Keratinocyte (primary cell): ENCODE measurements around the gene MGAT3. TPM values are rescaled to one million over a fixed set of nuclear protein-coding genes. Genes with fewer than 3 reads are reported as not detected.

Experiments
- DNase-seq: peaks from one replicate; pipeline ENCODE4 v3.0.0-alpha.2; 2011; ENCODE audit warnings: low read depth, missing footprints, low spot score
- FAIRE-seq: peaks from 2 replicates; lab custom pipeline; 2011; peaks lifted over from hg19 to GRCh38; lab: Jason Lieb, UNC
- H2AFZ ChIP-seq: 2 replicates; pipeline ENCODE4 v1.6.0; 2012; ENCODE audit warnings: low read length, control low read depth, inconsistent platforms; ENCODE audit not compliant: control insufficient read depth
- H3K27ac ChIP-seq: 2 replicates; pipeline ENCODE4 v1.5.1; 2011; ENCODE audit warnings: low read length; ENCODE audit not compliant: control insufficient read depth, insufficient read depth
- H3K27me3 ChIP-seq: 3 replicates; pipeline ENCODE4 v1.6.0; 2011; ENCODE audit warnings: low read length; ENCODE audit not compliant: control insufficient read depth, insufficient read depth; ENCODE audit errors: extremely low read depth
- H3K36me3 ChIP-seq, 2 experiments: 2 replicates in 1 of 2; 3 replicates in 1 of 2; pipeline ENCODE4 v1.5.1; 2011; ENCODE audit warnings: low read length in 2 of 2, mild to moderate bottlenecking in 1 of 2; ENCODE audit not compliant: control insufficient read depth in 2 of 2, insufficient read depth in 2 of 2; ENCODE audit errors: extremely low read depth in 1 of 2
- H3K4me1 ChIP-seq: 3 replicates; pipeline ENCODE4 v1.5.1; 2011; ENCODE audit warnings: low read length; ENCODE audit not compliant: control insufficient read depth, insufficient read depth; ENCODE audit errors: extremely low read depth
- H3K4me2 ChIP-seq: 3 replicates; pipeline ENCODE4 v1.6.0; 2011; ENCODE audit warnings: low read depth, low read length; ENCODE audit not compliant: control insufficient read depth, insufficient read depth; ENCODE audit errors: extremely low read depth
- H3K4me3 ChIP-seq, 3 experiments: fragments of 200-600 bp in 1 of 3; sonication (generic) in 1 of 3; 2 replicates in 2 of 3; 3 replicates in 1 of 3; pipeline ENCODE4 v1.5.1; 2011 to 2016; ENCODE audit warnings: low read length in 3 of 3, mild to moderate bottlenecking in 3 of 3, control low read depth in 2 of 3, inconsistent platforms in 1 of 3, low read depth in 1 of 3, mixed read lengths in 1 of 3, mixed run types in 1 of 3, moderate library complexity in 1 of 3; ENCODE audit not compliant: control insufficient read depth in 2 of 3, insufficient read depth in 2 of 3; ENCODE audit errors: extremely low read depth in 1 of 3
- H3K79me2 ChIP-seq: 2 replicates; pipeline ENCODE4 v1.6.0; 2012; ENCODE audit warnings: low read length; ENCODE audit not compliant: control insufficient read depth, insufficient read depth
- H3K9ac ChIP-seq: 3 replicates; pipeline ENCODE4 v1.6.0; 2011; ENCODE audit warnings: low read length; ENCODE audit not compliant: control insufficient read depth, insufficient read depth; ENCODE audit errors: extremely low read depth
- H3K9me1 ChIP-seq: 3 replicates; pipeline ENCODE4 v1.6.0; 2011; ENCODE audit warnings: low read length; ENCODE audit not compliant: control insufficient read depth, insufficient read depth; ENCODE audit errors: extremely low read depth
- H3K9me3 ChIP-seq: 2 replicates; pipeline ENCODE4 v1.5.1; 2012; ENCODE audit warnings: low read depth, low read length; ENCODE audit not compliant: control insufficient read depth
- H4K20me1 ChIP-seq: 3 replicates; pipeline ENCODE4 v1.6.0; 2011; ENCODE audit warnings: low read length; ENCODE audit not compliant: control insufficient read depth, insufficient read depth; ENCODE audit errors: extremely low read depth
- CTCF ChIP-seq, 3 experiments: IDR thresholded peaks in 1 of 3; conservative IDR thresholded peaks in 1 of 3; optimal IDR thresholded peaks in 1 of 3; 2 replicates in 2 of 3; 3 replicates in 1 of 3; pipeline versions ENCODE3 to v1.5.1; 2011; ENCODE audit warnings: low read length in 3 of 3, mild to moderate bottlenecking in 3 of 3, moderate library complexity in 2 of 3, control low read depth in 1 of 3, inconsistent platforms in 1 of 3; ENCODE audit not compliant: insufficient read depth in 2 of 3; ENCODE audit errors: extremely low read depth in 1 of 3
- EZH2 ChIP-seq: IDR thresholded peaks from one replicate; pipeline ENCODE4 v1.6.1; 2012; ENCODE audit warnings: inconsistent platforms, mild to moderate bottlenecking, low read length, moderate library complexity
- dilution Hi-C: fragments of 300-500 bp; cut with MboI; formaldehyde crosslinking; loops from one replicate; pipeline ENCODE4 v1.7.0; 2020; ENCODE audit warnings: low sequenced_read_pairs; ENCODE audit not compliant: extremely low pct_ligation_motif_present
- polyA plus RNA-seq, 5 experiments: library from polyadenylated mRNA; depleted of rRNA in 3 of 5; stranded (reverse) in 3 of 5; stranded (forward) in 1 of 5; unstranded in 1 of 5; fragments of >200 nt; gene quantifications; 1 replicate in 1 of 5; 2 replicates in 3 of 5; 3 replicates in 1 of 5; pipeline versions ENCODE4 v1.2.1 to v1.2.3, GENCODE V29; 2011 to 2012; ENCODE audit warnings: missing spikeins in 2 of 5, low read depth in 1 of 5, low replicate concordance in 1 of 5

Gene MGAT3
- polyA plus RNA-seq, 1 donor (not counting 4 experiments of a cell fraction or from before 2014, with no cell fraction given) = not detected

- Histone ChIP-seq H3K36me3 (peaks cover 2 to 4% of the 10 kb centered on the region in 2 experiments), H3K27ac (no peak overlapping the region), H3K4me1 (peaks cover 18% of the 10 kb centered on the region), H3K9ac (no peak overlapping the region), H2AFZ (no peak overlapping the region), H3K79me2 (peaks cover 17% of the 10 kb centered on the region), H4K20me1 (no peaks in the 10 kb centered on the region), H3K9me1 (no peaks in the 10 kb centered on the region), H3K9me3 (no peaks in the 10 kb centered on the region), H3K4me2 (no peak overlapping the region), H3K4me3 (no peak overlapping the region), H3K27me3 (no peaks in the 10 kb centered on the region)
- FAIRE-seq = no peak
- dilution Hi-C loops = no loop called here
- no peak for DNase-seq
- TF ChIP-seq CTCF (optimal IDR thresholded peaks at IDR 0.05 in 1 of 3, IDR thresholded peaks at IDR 0.05 in 1 of 3, conservative IDR thresholded peaks at IDR 0.05 in 1 of 3; ENCODE audit: extremely low read depth in 1 of 3, insufficient read depth in 2 of 3, low read length in 3 of 3) (no peak), EZH2 (no peak)
Measured at GRCh38 chr22:39498802-39499201, 42.0 kb downstream of the MGAT3 start.

- H3K4me3 ChIP-seq = no peak overlapping the region
- H3K9ac ChIP-seq = no peak overlapping the region
- H3K4me2 ChIP-seq = no peak overlapping the region
- peaks cover 28% of the 10 kb centered on the region for H3K79me2 ChIP-seq
- no peak for DNase-seq
- peaks cover 18% of the 10 kb centered on the region for H3K4me1 ChIP-seq
- no peak overlapping the region for H3K27ac ChIP-seq
- no peaks in the 10 kb centered on the region for H3K27me3 ChIP-seq
- no peaks in the 10 kb centered on the region for H4K20me1 ChIP-seq
- H3K36me3 ChIP-seq = peaks cover 13 to 14% of the 10 kb centered on the region in 2 experiments
- no peak for FAIRE-seq
- H3K9me1 ChIP-seq = no peaks in the 10 kb centered on the region
- TF ChIP-seq EZH2 (no peak), CTCF (optimal IDR thresholded peaks at IDR 0.05 in 1 of 3, IDR thresholded peaks at IDR 0.05 in 1 of 3, conservative IDR thresholded peaks at IDR 0.05 in 1 of 3; ENCODE audit: extremely low read depth in 1 of 3, insufficient read depth in 2 of 3, low read length in 3 of 3) (no peak)
- dilution Hi-C loops = no loop called here
- no peak overlapping the region for H2AFZ ChIP-seq
- H3K9me3 ChIP-seq = no peaks in the 10 kb centered on the region
Measured at GRCh38 chr22:39500101-39500500, 43.3 kb downstream of the MGAT3 start.
